ENCODE results near the gene NREP.

NREP gene, protein sequence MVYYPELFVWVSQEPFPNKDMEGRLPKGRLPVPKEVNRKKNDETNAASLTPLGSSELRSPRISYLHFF

GRCh38 chr5:111756581-111757354 lies at the start of gene NREP:
NREP (minus strand) TSS chr5:111757194; CDS start chr5:111755772, 1,422 bp downstream.
- no peak for DNase-seq

GRCh38 chr5:111806753-111807152 lies 49.8 kb upstream of the NREP start:
- DNase-seq = no peak

DNA sequence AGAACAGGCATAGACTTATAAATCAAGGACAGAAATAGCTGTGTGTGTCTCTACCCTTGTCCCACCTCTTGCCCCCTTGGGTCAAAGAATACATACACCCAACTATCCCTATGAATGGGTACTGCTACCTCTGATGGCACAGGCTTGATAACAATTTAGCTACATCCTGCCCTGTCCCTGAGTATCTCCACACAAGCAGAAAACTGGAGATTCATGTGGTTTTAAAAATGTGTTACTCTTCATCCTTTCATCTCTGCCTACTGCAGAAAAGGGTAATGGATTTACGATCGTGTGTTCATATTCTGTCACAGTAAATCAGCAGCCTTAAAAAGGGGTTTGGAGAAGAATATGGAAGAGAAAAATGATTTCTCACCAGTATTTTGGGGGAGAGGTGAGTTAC lies 49.2 kb upstream of the NREP start:
- DNase-seq = no peak

GRCh38 chr5:111805071-111805470 lies 48.1 kb upstream of the NREP start:
- DNase-seq = no peak

GRCh38 chr5:111800351-111800750 lies 43.4 kb upstream of the NREP start:
- DNase-seq = no peak

DNA sequence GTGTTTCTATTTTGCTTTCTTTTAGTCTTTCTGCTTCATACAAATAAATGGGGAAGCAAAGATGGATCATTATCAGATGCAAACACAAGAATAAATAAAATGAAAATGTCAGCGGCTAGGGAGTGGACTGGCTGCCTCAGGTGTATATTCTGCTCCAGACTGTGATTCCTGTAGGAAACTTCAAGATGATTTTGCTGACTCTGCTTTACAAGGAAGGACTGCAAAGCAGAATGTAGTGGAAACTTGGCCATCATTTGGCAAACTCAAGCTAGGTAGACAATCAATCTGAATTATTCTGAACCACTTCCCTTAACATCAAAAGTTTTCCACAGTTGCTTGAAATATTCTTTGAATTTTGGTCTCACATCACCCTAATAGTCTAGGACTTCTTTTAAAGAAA lies 38.1 kb upstream of the NREP start:
- DNase-seq = no peak

DNA sequence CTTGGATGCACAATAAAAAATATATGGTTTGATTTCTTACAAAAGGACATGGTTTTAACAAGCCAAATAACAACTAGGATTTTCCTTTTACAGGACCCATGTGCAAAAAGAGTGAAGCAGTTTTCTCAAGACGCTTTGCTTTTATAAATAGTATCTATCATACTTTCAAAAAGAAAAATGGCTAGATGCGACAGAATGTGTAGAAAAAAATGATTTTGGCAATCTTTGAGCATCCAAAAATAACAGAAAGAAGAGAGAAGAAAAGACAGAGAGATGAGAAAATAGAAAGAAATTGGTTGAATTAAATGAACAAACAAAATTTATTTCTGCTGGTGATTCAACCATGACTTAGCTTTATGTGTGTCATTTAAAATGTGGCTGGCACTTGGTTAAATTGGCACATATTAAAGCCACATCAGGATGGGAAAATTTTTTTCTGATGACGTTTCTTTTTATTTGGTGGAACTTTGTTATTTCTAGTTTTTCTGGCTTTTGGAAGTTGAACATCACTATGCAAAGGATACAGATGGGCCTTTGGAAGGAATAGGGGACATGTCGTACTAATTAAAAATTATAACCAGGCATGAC lies 35.6 kb upstream of the NREP start:
- no peak for DNase-seq

DNA sequence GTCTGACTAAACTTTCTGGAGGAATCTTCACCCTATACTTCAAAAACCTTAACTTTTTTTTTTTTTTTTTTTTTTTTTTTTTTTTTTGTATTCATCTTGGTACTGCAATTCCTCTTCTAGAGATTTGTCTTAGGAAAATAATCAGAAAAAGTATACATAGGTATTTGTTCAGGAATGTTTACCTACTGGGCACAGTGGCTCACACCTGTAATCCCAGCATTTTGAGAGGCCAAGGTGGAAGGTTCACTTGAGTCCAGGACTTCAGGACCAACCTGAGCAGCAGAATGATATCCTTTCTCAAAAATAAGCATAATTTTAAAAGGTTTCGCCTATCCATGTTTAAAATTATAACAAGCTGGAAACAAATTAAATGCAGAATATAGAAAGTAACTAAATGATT lies 33.3 kb upstream of the NREP start:
- no peak for DNase-seq

DNA sequence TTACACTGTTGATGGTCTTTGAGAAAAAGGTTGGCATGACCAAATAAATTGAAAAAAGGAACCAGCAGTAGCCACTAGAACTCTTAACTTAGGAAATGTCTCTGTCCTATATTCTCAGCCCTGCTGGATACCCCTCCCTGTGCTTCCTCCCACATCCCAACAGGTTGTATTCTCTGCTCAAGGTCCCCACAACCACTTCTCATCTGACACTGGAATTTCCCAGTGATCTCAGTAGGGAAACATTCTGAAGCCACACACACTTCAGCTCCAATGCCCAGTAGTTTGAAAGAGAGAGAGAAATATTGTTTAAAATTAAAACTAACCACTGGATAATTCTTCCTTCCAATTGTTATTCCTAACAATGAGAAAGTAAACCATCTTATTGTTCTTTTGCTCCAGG lies 30.0 kb upstream of the NREP start:
- no peak for DNase-seq

DNA sequence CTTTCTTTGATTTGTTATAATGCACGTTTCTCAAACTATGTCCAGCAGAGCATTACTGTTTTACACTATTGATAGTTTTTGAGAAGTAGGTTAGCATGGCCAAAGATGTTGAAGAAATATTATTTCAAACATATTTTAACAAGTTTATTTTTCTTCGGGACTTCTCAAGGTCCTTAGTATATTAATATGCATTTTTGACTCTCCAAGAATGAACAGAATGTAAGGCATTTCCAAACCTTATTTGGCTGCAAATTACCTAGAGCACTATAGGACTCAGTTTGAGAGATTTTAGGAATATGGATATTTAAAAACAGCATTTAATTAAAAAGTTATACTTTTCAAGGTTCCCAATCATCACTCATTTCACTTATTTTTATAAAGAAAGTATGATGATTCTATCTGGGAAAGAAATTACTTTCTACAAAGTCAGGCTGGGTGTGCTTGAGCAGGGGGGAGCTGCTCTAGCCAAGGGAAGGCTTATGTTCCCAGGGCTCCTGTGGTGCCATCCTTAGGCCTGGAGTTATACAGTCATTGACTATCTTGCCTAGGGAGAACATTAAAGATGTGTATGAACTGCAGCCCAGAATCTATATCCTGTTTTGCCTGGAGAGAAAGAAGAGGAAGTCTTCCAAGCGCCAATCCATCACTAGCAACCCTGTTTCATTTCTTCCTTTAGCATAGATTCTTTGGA lies 27.6 kb upstream of the NREP start:
- no peak for DNase-seq

DNA sequence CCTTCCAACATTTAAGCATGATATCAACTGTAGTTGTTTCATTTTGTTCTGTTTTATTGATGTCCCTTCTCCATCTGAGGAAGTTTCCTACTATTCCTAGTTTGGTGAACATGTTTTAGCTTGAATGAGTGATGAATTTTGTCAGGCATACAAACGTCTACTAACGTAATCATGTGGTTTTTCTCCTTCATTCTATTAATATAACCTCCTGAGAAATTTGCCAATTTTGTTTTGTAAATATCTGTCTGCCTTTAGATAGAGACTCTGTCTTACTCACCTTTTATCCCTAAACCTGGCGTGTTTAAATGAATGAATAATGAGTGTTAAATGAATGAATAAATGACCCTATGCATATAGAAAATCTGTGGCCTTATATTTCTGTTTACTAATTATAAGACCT lies 26.5 kb upstream of the NREP start:
- DNase-seq = no peak

- DNase-seq = no peak
Measured at GRCh38 chr5:111782216-111782615, 25.2 kb upstream of the NREP start.

GRCh38 chr5:111781200-111781599 lies 24.2 kb upstream of the NREP start:
- peak; percentile 40 for DNase-seq

DNA sequence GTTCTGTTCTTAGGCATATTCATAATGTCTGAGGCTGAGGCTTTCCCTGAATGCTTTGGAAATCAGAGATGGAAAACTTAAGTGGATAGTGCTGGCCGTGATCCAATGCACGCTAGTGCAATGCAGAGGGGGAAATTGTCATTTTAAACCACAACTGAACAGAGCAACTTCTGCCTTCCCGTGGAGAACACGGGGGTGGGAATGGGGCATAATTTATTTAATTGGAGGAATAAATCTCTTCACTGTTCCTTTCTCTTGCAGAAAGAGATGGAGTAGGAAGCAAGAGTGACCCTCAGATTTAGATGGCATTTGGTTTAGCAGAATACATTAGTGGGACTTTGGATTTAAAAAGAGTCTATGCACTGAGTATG lies 22.9 kb upstream of the NREP start:
- DNase-seq = no peak

DNA sequence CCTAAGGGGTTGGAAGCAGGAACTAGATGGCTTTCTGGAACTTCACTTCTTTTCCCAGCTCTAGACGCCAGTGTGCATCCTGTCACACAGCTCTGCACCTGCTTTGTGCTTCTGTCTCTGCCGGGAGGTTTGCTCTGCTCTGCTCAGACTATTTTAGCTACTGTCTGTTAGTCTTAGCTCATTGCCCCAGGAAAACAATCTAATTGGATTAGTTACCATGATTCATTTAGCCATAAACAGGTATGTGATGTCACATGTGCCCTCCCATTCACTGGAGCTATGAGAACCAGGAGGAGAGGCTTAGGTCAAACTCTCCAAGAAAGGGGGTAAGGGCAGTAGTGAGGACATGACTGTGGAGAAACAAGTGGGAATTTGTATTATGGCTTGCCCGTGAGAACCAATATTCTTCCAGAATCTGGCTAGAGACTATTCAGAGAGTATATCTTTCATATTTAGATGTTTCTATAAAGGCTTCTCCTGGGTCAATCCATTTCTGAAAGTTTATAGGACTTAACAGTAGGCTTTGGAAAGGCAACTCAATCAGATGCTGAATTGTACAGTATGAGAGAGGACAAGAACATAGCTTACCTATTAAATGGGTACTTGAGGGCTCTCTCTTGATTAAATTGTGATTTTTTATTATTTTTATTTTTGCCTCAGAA lies 22.4 kb upstream of the NREP start:
- no peak for DNase-seq

- peak; percentile 43 for DNase-seq
Measured at GRCh38 chr5:111776913-111777781, 20.2 kb upstream of the NREP start.

- peak; percentile 75 for DNase-seq
Measured at GRCh38 chr5:111775224-111775623, 18.2 kb upstream of the NREP start.

- DNase-seq = peak; percentile 90
Measured at GRCh38 chr5:111774525-111774924, 17.5 kb upstream of the NREP start.

DNA sequence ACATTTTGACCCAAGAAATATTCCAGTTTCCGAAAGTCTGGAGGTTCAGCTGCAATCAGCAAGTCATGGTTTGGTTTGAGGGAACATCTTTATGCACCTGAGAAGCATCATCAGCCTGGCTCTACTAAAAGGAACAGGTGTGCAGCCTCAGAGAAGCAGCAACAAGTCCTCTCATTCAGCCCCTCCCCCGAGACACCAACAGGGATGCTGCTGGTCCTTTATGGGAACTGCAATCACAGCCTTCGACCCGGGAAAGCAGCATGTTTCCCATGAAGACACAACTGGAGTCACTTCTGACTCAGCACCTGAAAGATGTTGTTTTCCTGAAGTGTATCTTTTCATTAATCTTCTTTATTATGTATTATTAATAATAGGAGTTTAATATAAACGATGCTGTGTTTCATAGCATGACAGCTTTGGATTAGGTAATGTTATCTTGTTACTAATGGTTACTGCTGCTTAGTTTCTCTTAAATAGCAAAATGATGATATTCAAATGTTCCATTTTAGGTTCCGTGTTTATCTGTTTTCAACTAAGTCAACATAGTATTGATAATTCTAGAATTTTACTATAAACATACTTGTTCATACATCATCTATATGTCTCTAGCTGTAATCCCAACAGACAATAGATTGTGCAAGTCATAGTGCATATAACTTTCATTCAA lies 15.6 kb upstream of the NREP start:
- DNase-seq = no peak

GRCh38 chr5:111769541-111769940 lies 12.5 kb upstream of the NREP start:
- no peak for DNase-seq

DNA sequence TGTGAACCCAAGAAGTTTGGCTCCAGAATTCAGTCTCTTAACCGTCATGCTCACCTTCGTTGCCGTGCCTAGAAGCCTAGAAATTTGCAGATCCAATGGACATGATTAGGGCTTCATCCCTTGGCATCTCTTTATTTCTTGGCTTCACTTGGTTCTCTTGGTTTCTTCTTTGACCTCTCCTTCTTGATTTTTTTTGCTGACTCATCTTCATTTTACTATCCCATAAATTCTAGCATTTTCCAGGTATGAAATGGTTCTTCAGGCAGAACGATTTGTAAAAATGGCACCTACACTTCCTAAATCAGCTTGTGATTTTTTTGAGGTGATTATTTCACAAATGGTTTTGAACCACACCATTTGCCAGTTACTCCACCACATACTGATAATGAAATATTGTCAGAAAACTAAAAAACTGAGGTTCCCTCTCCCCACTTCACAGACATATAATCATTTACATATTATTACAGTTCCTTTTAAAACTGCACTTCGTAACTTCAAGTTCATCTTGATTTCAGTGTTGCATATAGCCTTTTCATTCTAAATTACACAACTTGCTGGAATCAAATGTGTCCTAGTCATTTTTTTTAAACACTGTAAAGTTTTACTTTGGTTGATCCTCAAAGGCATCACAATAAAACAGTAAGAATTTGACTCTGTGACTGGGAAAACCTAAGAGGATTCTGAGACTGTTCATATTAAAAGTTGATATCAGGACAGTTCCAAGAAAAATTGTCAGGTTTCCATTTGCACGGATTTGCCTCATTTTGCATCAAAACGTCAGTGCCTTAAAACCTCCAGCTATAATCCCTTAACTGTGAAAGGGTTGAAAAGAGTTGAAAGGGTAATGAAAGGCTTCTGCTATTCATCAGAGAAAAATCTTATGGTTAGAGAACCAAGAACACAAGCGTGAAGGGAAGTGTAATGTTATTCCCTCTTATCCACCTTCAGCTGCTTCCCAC lies 8.9 kb upstream of the NREP start:
- DNase-seq = no peak

Measured in GF-D8 (cell line).